SK-N-SH (cell line): ENCODE results near the gene RIPPLY3. TPM values are rescaled to one million over a fixed set of nuclear protein-coding genes. Genes with fewer than 3 reads are reported as not detected.

Experiments
- CTCF ChIA-PET: fragments of 300-600, 350-600 bp; formaldehyde crosslinking; extraction: SDS; loops from one replicate; lab custom pipeline; 2021; lab: Yijun Ruan, JAX
- POLR2A ChIA-PET: fragments of 350-600 bp; sonication (Branson Sonifier 250); formaldehyde crosslinking; extraction: SDS; loops from one replicate; lab custom pipeline; 2020; ENCODE audit warnings: antibody characterized with exemption, inconsistent platforms; lab: Yijun Ruan, JAX
- DNase-seq: peaks from one replicate; pipeline ENCODE4 v3.0.0; 2012
- H2AFZ ChIP-seq: fragments of 200-600 bp; sonication (generic); 2 replicates; pipeline ENCODE4 v1.8.1; 2016; ENCODE audit warnings: antibody characterized with exemption, mild to moderate bottlenecking, low read depth
- H3F3A ChIP-seq: fragments of 200-600 bp; sonication (generic); replicated peaks from 2 replicates; pipeline ENCODE3; 2016; ENCODE audit warnings: antibody characterized with exemption, mild to moderate bottlenecking; ENCODE audit not compliant: insufficient read depth
- H3K27ac ChIP-seq, 2 experiments: fragments of 200-500 bp in 1 of 2; fragments of 200-600 bp in 1 of 2; sonication (Bioruptor generic) in 1 of 2; sonication (generic), shearing (Covaris generic) in 1 of 2; 2 replicates each; pipeline versions ENCODE4 v1.5.1 to v1.6.1; 2014 to 2016; ENCODE audit warnings: low read depth in 2 of 2, inconsistent platforms in 1 of 2, low read length in 1 of 2, mild to moderate bottlenecking in 1 of 2, mixed read lengths in 1 of 2
- H3K27me3 ChIP-seq: fragments of 200-600 bp; sonication (generic), shearing (Covaris generic); 2 replicates; pipeline ENCODE4 v1.6.1; 2016; ENCODE audit warnings: mixed run types; ENCODE audit not compliant: insufficient read depth
- H3K36me3 ChIP-seq, 2 experiments: fragments of 200-500 bp in 1 of 2; fragments of 200-600 bp in 1 of 2; sonication (Bioruptor generic) in 1 of 2; sonication (generic) in 1 of 2; replicated peaks in 1 of 2; 2 replicates each; pipeline versions ENCODE3 to v1.5.1; 2014 to 2016; ENCODE audit warnings: low read length in 1 of 2, mild to moderate bottlenecking in 1 of 2; ENCODE audit not compliant: insufficient read depth in 2 of 2, control insufficient read depth in 1 of 2
- H3K4me1 ChIP-seq, 2 experiments: fragments of 200-500 bp in 1 of 2; fragments of 200-600 bp in 1 of 2; sonication (Bioruptor generic) in 1 of 2; sonication (generic), shearing (Covaris generic) in 1 of 2; 2 replicates each; pipeline versions ENCODE4 v1.5.1 to v1.6.1; 2014 to 2016; ENCODE audit warnings: low read depth in 1 of 2, low read length in 1 of 2, mixed run types in 1 of 2; ENCODE audit not compliant: insufficient read depth in 2 of 2, control insufficient read depth in 1 of 2
- H3K4me2 ChIP-seq: fragments of 200-600 bp; sonication (generic), shearing (Covaris generic); 2 replicates; pipeline ENCODE4 v1.6.1; 2017; ENCODE audit warnings: mixed run types
- H3K4me3 ChIP-seq, 2 experiments: fragments of 200-500 bp in 1 of 2; fragments of 200-600 bp in 1 of 2; sonication (Bioruptor generic) in 1 of 2; sonication (generic), shearing (Covaris generic) in 1 of 2; 2 replicates each; pipeline versions ENCODE4 v1.5.1 to v1.8.1; 2014 to 2016; ENCODE audit warnings: low read depth in 2 of 2, inconsistent platforms in 1 of 2, low read length in 1 of 2, mild to moderate bottlenecking in 1 of 2, mixed read lengths in 1 of 2, moderate library complexity in 1 of 2
- H3K79me2 ChIP-seq: fragments of 200-600 bp; sonication (generic); 2 replicates; pipeline ENCODE4 v1.8.1; 2017; ENCODE audit warnings: mild to moderate bottlenecking; ENCODE audit not compliant: insufficient read depth
- H3K9ac ChIP-seq: fragments of 200-600 bp; sonication (generic); 2 replicates; pipeline ENCODE4 v1.6.1; 2017; ENCODE audit warnings: mixed run types
- H3K9me2 ChIP-seq: fragments of 200-600 bp; sonication (generic); 2 replicates; pipeline ENCODE4 v1.6.1; 2017; ENCODE audit warnings: mixed run types
- H3K9me3 ChIP-seq: fragments of 200-600 bp; sonication (generic); 2 replicates; pipeline ENCODE4 v1.6.1; 2017; ENCODE audit warnings: mixed run types, mild to moderate bottlenecking, moderate library complexity
- H4K20me1 ChIP-seq: fragments of 200-600 bp; sonication (generic); 2 replicates; pipeline ENCODE4 v1.6.1; 2017; ENCODE audit warnings: mild to moderate bottlenecking, mixed run types; ENCODE audit not compliant: insufficient read depth
- ELF1 ChIP-seq: IDR thresholded peaks from 2 replicates; pipeline ENCODE4 v1.4.0; 2012
- EZH2phosphoT487 ChIP-seq: fragments of 200-600 bp; sonication (generic); IDR thresholded peaks from 2 replicates; pipeline ENCODE4 v1.6.1; 2017; ENCODE audit warnings: low read depth, mixed run types, mild to moderate bottlenecking, antibody characterized with exemption, moderate library complexity, borderline replicate concordance
- FOSL2 ChIP-seq: IDR thresholded peaks from 2 replicates; pipeline ENCODE4 v1.4.0; 2012; ENCODE audit warnings: low read depth, mild to moderate bottlenecking, moderate library complexity, borderline replicate concordance
- GATA2 ChIP-seq: sonication (generic); formaldehyde crosslinking; IDR thresholded peaks from 2 replicates; pipeline ENCODE4 v1.5.0; 2020; ENCODE audit warnings: mild to moderate bottlenecking, missing genetic modification reagents
- JUND ChIP-seq: IDR thresholded peaks from 2 replicates; pipeline ENCODE4 v1.4.0; 2012
- MEF2A ChIP-seq: IDR thresholded peaks from 2 replicates; pipeline ENCODE4 v1.4.0; 2012; ENCODE audit warnings: low read depth, borderline replicate concordance
- MXI1 ChIP-seq: IDR thresholded peaks from 2 replicates; pipeline ENCODE4 v1.6.1; 2012; ENCODE audit warnings: mild to moderate bottlenecking, low read depth, low read length, improper control_type of control experiment
- NRF1 ChIP-seq: IDR thresholded peaks from 2 replicates; pipeline ENCODE4 v1.6.1; 2012; ENCODE audit warnings: low read depth, mild to moderate bottlenecking, low read length
- POLR2AphosphoS5 ChIP-seq: IDR thresholded peaks from 2 replicates; pipeline ENCODE4 v1.6.1; 2012; ENCODE audit warnings: low read depth, low read length
- RCOR1 ChIP-seq: fragments of 150-350 bp; IDR thresholded peaks from 2 replicates; pipeline ENCODE4 v1.6.1; 2017; ENCODE audit warnings: antibody characterized with exemption, low read length
- RFX5 ChIP-seq: IDR thresholded peaks from 2 replicates; pipeline ENCODE4 v1.6.1; 2012; ENCODE audit warnings: mild to moderate bottlenecking, improper control_type of control experiment, low read length
- RXRA ChIP-seq: IDR thresholded peaks from 2 replicates; pipeline ENCODE4 v1.4.0; 2012; ENCODE audit warnings: low read depth, mild to moderate bottlenecking, borderline replicate concordance
- SIN3A ChIP-seq: IDR thresholded peaks from 2 replicates; pipeline ENCODE4 v1.6.1; 2012; ENCODE audit warnings: low read depth, mild to moderate bottlenecking, low read length, moderate library complexity, borderline replicate concordance
- TEAD4 ChIP-seq: IDR thresholded peaks from 2 replicates; pipeline ENCODE4 v1.4.0; 2012; ENCODE audit warnings: mild to moderate bottlenecking, borderline replicate concordance; ENCODE audit not compliant: insufficient read depth
- YY1 ChIP-seq: IDR thresholded peaks from 2 replicates; pipeline ENCODE4 v1.4.0; 2012; ENCODE audit warnings: low read depth, mild to moderate bottlenecking
- whole genome bisulfite sequencing: methylation state at CpG from one replicate; pipeline ENCODE4 v1.1.6; 2017; ENCODE audit warnings: low lambda C conversion rate; 5-methylcytosine and 5-hydroxymethylcytosine counted together
- polyA plus RNA-seq, 3 experiments: library from polyadenylated mRNA; depleted of rRNA; stranded (reverse); fragments of >200 nt; gene quantifications; 2 replicates each; pipeline ENCODE4 v1.2.3, GENCODE V29; 2012
- TF ChIP-seq, protein P1 (sequence below): IDR thresholded peaks from 2 replicates; pipeline ENCODE4 v1.4.0; 2012; ENCODE audit warnings: low read depth, borderline replicate concordance
- TF ChIP-seq, protein P2 (sequence below): fragments of 150-350 bp; IDR thresholded peaks from 2 replicates; pipeline ENCODE4 v1.6.1; 2016; ENCODE audit warnings: mild to moderate bottlenecking, low read depth, low read length
- TF ChIP-seq, protein P3 (sequence below): IDR thresholded peaks from 2 replicates; pipeline ENCODE4 v1.4.0; 2012; ENCODE audit warnings: low read depth
- TF ChIP-seq, protein P4 (sequence below): IDR thresholded peaks from 2 replicates; pipeline ENCODE4 v1.4.0; 2012; ENCODE audit warnings: low read depth, borderline replicate concordance

Gene RIPPLY3
- polyA plus RNA-seq, 1 of the 3 experiments (the other 2 are of a cell fraction), result 0.03 TPM

DNA sequence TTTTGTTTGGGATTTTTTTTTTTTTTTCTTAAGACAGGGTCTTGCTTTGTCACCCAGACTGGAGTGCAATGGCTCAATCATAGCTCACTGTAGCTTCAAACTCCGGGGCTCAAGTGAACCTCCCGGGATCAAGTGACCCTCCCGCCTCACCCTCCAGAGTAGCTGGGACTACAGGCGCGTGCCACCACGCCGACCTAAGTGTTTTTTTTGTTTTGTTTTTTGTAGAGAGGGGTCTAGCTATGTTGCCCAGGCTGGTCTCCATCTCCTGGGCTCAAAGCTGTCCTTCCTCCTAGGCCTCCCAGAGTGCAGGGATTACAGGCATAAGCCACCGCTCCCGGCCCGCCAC, 40.8 kb upstream of the RIPPLY3 start:
- Histone ChIP-seq H3K4me3 (peak overlapping the region; percentile 64 to 87), H4K20me1 (no peaks in the 10 kb centered on the region), H2AFZ (peak overlapping the region; percentile 64), H3K9me3 (no peaks in the 10 kb centered on the region), H3K27me3 (no peaks in the 10 kb centered on the region), H3K4me1 (peaks cover 3 to 12% of the 10 kb centered on the region in 2 experiments; a peak in 2 of 4 replicates), H3K9ac (peak overlapping the region; percentile 80), H3K79me2 (peaks cover 16% of the 10 kb centered on the region), H3F3A (peaks cover 2% of the 10 kb centered on the region), H3K27ac (peak overlapping the region; percentile 40 to 74; a peak in 3 of 4 replicates), H3K36me3 (peaks cover 5 to 19% of the 10 kb centered on the region in 2 experiments), H3K4me2 (peak overlapping the region; percentile 96), H3K9me2 (no peaks in the 10 kb centered on the region)
- DNase-seq, result no peak
- POLR2A ChIA-PET, result interaction anchor here (0.8 to 2.3 kb wide), 2 partner anchors 11 to 24 kb away, joined by 3 to 10 read pairs; no protein-coding TSS in a partner anchor
- TF ChIP-seq POLR2AphosphoS5 (no peak), RCOR1 (no peak), GATA2 (CRISPR knock-in tag) (no peak), FOSL2 (no peak), YY1 (no peak), TEAD4 (no peak), JUND (no peak), EZH2phosphoT487 (no peak)
- TF ChIP-seq, protein P1, sequence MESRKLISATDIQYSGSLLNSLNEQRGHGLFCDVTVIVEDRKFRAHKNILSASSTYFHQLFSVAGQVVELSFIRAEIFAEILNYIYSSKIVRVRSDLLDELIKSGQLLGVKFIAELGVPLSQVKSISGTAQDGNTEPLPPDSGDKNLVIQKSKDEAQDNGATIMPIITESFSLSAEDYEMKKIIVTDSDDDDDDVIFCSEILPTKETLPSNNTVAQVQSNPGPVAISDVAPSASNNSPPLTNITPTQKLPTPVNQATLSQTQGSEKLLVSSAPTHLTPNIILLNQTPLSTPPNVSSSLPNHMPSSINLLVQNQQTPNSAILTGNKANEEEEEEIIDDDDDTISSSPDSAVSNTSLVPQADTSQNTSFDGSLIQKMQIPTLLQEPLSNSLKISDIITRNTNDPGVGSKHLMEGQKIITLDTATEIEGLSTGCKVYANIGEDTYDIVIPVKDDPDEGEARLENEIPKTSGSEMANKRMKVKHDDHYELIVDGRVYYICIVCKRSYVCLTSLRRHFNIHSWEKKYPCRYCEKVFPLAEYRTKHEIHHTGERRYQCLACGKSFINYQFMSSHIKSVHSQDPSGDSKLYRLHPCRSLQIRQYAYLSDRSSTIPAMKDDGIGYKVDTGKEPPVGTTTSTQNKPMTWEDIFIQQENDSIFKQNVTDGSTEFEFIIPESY, result no peak
- TF ChIP-seq, protein P2, sequence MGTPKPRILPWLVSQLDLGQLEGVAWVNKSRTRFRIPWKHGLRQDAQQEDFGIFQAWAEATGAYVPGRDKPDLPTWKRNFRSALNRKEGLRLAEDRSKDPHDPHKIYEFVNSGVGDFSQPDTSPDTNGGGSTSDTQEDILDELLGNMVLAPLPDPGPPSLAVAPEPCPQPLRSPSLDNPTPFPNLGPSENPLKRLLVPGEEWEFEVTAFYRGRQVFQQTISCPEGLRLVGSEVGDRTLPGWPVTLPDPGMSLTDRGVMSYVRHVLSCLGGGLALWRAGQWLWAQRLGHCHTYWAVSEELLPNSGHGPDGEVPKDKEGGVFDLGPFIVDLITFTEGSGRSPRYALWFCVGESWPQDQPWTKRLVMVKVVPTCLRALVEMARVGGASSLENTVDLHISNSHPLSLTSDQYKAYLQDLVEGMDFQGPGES, result no peak
- TF ChIP-seq, protein P3, sequence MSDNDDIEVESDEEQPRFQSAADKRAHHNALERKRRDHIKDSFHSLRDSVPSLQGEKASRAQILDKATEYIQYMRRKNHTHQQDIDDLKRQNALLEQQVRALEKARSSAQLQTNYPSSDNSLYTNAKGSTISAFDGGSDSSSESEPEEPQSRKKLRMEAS, result no peak
- CTCF ChIA-PET, result interaction anchor here (1.1 to 6.0 kb wide), 6 partner anchors 12 to 35 kb away, joined by 3 to 38 read pairs (median 7); no protein-coding TSS in a partner anchor
- WGBS, result 46% methylated on average over 9 of the region's 10 CpGs

DNA sequence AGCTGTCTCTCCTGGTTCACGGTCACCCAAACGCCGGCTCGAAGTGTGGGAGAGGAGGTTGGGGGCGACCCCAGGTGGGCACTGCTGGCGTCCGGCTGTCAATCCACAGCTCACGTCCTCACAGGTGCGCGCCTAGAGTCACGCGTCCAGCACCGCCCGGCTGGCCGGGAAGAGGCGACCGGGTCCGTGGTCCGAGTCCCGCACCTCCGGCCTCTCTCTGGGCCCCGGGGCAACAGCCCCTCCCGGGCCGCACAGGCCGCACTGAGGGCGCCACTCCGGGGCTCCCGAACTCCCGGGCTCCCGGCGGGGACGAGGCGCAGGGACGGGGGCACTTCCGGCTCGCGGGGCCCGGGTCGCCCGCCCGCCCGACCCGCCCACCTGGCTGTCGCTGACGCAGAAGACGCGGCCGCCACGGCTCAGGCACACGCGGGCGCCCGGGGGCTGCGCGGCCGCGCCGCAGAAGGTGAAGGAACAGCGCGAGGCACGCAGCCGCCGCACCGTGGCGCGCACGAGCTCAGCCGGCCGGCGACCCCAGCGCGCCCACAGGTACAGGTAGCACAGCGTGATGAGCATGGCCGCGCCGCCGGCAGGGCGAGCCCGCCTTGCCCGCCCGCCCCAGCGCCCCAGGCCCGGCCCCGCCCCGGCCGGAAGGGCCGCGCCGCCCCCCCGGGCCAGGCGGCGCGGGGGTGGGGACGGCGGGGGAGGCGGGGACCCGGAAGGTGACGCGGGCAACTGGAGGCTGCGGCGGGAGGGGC, 40.3 kb upstream of the RIPPLY3 start, which contains the start of gene HLCS:
Gene HLCS (minus strand): TSS at position 604 of the 755 bp plus-strand sequence. CDS start 31 bp downstream, at position 573.
- H3K79me2 ChIP-seq, result peaks cover 16% of the 10 kb centered on the region
- DNase-seq, result peak; percentile 89
- WGBS, result 3% methylated on average over 8 of the region's 101 CpGs

More for the DNA sequence above, 40.3 kb upstream of the RIPPLY3 start, which contains the start of gene HLCS:
- Histone ChIP-seq H2AFZ (peak within 1 kb of the TSS; percentile 77), H3K36me3 (peaks cover 3 to 14% of the 10 kb centered on the region in 2 experiments), H3K27me3 (no peaks in the 10 kb centered on the region), H3K4me1 (peaks cover 3 to 12% of the 10 kb centered on the region in 2 experiments; a peak in 2 of 4 replicates), H3K9me2 (no peaks in the 10 kb centered on the region), H3F3A (peaks cover 2% of the 10 kb centered on the region), H3K9ac (peak within 1 kb of the TSS; percentile 80), H3K9me3 (no peaks in the 10 kb centered on the region), H3K27ac (peak within 1 kb of the TSS; percentile 57 to 74), H3K4me3 (peak within 1 kb of the TSS; percentile 64 to 87), H3K4me2 (peak within 1 kb of the TSS; percentile 96), H4K20me1 (no peaks in the 10 kb centered on the region)
- TF ChIP-seq, protein P4, sequence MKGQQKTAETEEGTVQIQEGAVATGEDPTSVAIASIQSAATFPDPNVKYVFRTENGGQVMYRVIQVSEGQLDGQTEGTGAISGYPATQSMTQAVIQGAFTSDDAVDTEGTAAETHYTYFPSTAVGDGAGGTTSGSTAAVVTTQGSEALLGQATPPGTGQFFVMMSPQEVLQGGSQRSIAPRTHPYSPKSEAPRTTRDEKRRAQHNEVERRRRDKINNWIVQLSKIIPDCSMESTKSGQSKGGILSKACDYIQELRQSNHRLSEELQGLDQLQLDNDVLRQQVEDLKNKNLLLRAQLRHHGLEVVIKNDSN, result no peak
- no peak for TF ChIP-seq ELF1
- no peak for TF ChIP-seq MEF2A
- TF ChIP-seq SIN3A, result no peak
- no peak for TF ChIP-seq RXRA
- peak; percentile 30; the same call in 1 of the 2 replicates for TF ChIP-seq NRF1
- TF ChIP-seq RFX5, result no peak
- TF ChIP-seq MXI1, result peak; percentile 50
- ChIA-PET CTCF (interaction anchor here (0.6 to 6.0 kb wide), 8 partner anchors 11 to 44 kb away, joined by 3 to 38 read pairs (median 4); no protein-coding TSS in a partner anchor), POLR2A (interaction anchor here (0.8 to 2.3 kb wide), 4 partner anchors 11 to 24 kb away, joined by 3 to 10 read pairs (median 3); no protein-coding TSS in a partner anchor)
